ENCODE data around the gene LMBR1.

DNA sequence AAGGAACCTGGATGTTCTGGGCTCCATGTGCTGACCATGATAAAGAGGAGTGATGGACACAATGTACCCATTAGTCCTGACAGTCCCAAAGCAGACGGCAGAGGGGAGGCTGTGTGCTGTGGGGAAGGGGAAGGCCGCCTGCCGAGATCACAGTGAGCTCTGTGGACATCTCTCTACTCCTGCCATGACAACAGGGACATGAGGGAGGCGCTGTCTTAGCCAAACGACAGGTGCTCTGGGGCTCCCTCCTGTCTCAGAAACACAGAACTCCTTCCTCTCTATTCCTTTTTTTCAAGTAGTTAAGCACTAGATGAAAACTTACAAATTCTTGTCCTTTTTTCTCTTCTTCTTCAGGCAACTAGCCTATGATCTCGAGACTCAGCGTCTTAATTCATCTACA is 139.4 kb downstream of the LMBR1 start:
- TF ChIP-seq, protein P1, sequence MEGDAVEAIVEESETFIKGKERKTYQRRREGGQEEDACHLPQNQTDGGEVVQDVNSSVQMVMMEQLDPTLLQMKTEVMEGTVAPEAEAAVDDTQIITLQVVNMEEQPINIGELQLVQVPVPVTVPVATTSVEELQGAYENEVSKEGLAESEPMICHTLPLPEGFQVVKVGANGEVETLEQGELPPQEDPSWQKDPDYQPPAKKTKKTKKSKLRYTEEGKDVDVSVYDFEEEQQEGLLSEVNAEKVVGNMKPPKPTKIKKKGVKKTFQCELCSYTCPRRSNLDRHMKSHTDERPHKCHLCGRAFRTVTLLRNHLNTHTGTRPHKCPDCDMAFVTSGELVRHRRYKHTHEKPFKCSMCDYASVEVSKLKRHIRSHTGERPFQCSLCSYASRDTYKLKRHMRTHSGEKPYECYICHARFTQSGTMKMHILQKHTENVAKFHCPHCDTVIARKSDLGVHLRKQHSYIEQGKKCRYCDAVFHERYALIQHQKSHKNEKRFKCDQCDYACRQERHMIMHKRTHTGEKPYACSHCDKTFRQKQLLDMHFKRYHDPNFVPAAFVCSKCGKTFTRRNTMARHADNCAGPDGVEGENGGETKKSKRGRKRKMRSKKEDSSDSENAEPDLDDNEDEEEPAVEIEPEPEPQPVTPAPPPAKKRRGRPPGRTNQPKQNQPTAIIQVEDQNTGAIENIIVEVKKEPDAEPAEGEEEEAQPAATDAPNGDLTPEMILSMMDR (IDR thresholded peaks at IDR 0.05; ENCODE audit: low read depth, low read length, poor library complexity, severe bottlenecking): no peak
- TF ChIP-seq EZH2phosphoT487 (IDR thresholded peaks at IDR 0.05; ENCODE audit: borderline replicate concordance, low read length): no peak

Measured in DOHH2 (cell line).